ENCODE data around the gene ILDR1.

DNA sequence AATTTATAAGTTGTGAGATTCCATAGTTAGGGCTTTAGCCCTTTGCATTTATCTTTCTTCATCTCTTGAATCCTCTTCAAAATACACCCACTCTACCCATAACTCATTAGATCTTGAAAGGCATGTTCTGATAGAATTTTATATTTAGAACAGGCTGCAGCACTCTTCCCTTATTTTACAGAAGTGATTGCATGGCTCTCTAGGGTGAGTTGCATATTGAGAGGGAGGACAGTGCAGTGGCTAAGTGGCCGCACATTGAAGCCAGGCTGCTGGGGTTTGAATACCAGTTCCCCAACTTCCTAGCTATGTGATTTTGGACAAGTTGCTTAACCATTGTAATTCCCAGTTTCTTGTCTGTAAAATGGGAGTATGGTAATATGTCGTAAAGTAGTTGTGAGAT is 35.6 kb upstream of the ILDR1 start:
- no peak for TF ChIP-seq YY1 (IDR thresholded peaks at IDR 0.05; ENCODE audit: insufficient read depth, insufficient read length)
- TF ChIP-seq ZNF274 (IDR thresholded peaks at IDR 0.05; ENCODE audit: low read depth, low read length) = no peak
- TF ChIP-seq SUZ12 (IDR thresholded peaks at IDR 0.05; ENCODE audit: extremely low read depth, insufficient read depth, insufficient read length) = no peak
